Measurements from ENCODE around the gene PTPRC.

DNA sequence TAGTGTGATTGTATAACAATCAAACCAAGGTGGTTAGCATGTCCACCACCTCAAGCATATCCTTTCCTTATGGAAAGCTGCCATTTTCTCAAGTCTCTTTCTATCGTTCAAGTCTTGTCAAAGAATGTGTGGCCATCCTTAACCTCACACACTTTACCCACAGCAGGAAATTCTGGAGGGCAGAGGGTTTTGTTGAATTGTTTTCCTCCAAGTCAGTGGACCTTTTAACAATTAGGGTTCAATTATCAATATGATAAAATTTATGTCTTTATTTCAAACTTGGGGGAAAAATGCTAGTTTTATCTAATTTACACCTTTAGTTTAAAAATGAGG lies 14.2 kb upstream of the PTPRC start:
- TF ChIP-seq, protein P1, sequence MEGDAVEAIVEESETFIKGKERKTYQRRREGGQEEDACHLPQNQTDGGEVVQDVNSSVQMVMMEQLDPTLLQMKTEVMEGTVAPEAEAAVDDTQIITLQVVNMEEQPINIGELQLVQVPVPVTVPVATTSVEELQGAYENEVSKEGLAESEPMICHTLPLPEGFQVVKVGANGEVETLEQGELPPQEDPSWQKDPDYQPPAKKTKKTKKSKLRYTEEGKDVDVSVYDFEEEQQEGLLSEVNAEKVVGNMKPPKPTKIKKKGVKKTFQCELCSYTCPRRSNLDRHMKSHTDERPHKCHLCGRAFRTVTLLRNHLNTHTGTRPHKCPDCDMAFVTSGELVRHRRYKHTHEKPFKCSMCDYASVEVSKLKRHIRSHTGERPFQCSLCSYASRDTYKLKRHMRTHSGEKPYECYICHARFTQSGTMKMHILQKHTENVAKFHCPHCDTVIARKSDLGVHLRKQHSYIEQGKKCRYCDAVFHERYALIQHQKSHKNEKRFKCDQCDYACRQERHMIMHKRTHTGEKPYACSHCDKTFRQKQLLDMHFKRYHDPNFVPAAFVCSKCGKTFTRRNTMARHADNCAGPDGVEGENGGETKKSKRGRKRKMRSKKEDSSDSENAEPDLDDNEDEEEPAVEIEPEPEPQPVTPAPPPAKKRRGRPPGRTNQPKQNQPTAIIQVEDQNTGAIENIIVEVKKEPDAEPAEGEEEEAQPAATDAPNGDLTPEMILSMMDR (conservative IDR thresholded peaks at IDR 0.05; ENCODE audit: low read length), result no peak
- TF ChIP-seq EZH2phosphoT487 (IDR thresholded peaks at IDR 0.05; ENCODE audit: borderline replicate concordance, low read depth, low read length), result no peak

All from OCI-LY7 (cell line).